Muscle layer of colon (tissue), 2 donors: ENCODE measurements around the gene STX8.

Experiments
- H3K27ac ChIP-seq: one replicate; pipeline ENCODE4 v1.7.0; 2013; ENCODE audit warnings: low read depth, mild to moderate bottlenecking, low read length, moderate library complexity
- H3K27me3 ChIP-seq, 2 donors: one replicate each; pipeline ENCODE4 v1.7.0; 2013; ENCODE audit warnings: low read length in 2 of 2, mild to moderate bottlenecking in 2 of 2; ENCODE audit not compliant: insufficient read depth in 2 of 2, control insufficient read depth in 1 of 2
- H3K36me3 ChIP-seq: one replicate; pipeline ENCODE4 v1.7.0; 2013; ENCODE audit warnings: mild to moderate bottlenecking, low read length; ENCODE audit not compliant: insufficient read depth
- H3K4me1 ChIP-seq: one replicate; pipeline ENCODE4 v1.7.0; 2013; ENCODE audit warnings: mild to moderate bottlenecking, low read length; ENCODE audit not compliant: insufficient read depth
- H3K4me3 ChIP-seq, 2 donors: one replicate each; pipeline ENCODE4 v1.7.0; 2013; ENCODE audit warnings: low read length in 2 of 2, low read depth in 1 of 2, mild to moderate bottlenecking in 1 of 2, moderate library complexity in 1 of 2
- H3K9ac ChIP-seq: one replicate; pipeline ENCODE4 v1.7.0; 2013; ENCODE audit warnings: low read length
- H3K9me3 ChIP-seq: one replicate; pipeline ENCODE4 v1.7.0; 2013; ENCODE audit warnings: mild to moderate bottlenecking, low read length
- donor health status: abdominal sarcoma.
- donor health status: Adenocarcinoma of cecum.

The STX8 gene

DNA sequence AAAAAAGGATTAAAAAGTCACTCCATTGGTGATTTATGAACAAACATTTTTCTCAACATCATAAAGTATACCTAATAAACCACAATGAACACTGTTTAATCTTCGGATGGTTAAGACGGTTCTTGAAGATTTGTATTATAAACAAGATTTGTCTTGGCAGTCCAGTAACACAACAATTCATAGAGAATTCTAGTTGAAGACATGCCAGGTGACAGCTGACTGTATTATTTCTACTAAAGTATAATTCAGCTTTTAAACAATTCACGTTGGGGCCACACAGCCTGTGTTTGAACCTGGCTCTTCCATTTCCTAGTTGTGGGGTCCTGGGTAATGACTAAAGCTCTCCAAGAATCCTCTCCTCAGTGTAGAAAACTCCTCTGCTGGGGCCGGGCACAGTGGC is 22.0 kb downstream of the STX8 start:
- Histone ChIP-seq H3K36me3 (peaks cover 3% of the 10 kb centered on the region), H3K9ac (no peak overlapping the region), H3K4me3 (no peak overlapping the region), H3K27me3 (no peaks in the 10 kb centered on the region), H3K4me1 (no peaks in the 10 kb centered on the region), H3K27ac (no peak overlapping the region), H3K9me3 (no peaks in the 10 kb centered on the region)

DNA sequence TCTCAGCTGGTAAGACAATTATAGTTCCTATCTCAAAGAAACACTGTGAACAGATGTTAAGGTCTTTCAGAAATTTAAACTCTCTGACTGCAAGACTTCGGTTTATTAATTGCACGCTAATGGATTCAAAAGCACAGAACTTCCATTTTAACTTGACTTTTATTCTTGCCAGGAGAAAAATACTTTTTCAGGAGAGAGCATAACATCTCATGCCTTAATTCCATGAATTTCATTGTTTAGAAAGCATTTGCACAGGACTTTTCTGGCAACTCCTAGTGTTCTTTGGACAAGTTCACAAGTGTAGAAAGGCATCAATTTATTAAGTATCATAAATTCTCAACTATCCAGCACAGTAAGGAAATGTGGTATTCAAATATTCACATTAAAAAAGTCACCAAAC is 22.4 kb downstream of the STX8 start:
- no peak overlapping the region for H3K4me3 ChIP-seq
- no peaks in the 10 kb centered on the region for H3K4me1 ChIP-seq
- H3K36me3 ChIP-seq: peaks cover 3% of the 10 kb centered on the region
- H3K27me3 ChIP-seq: no peaks in the 10 kb centered on the region
- H3K27ac ChIP-seq: no peak overlapping the region
- no peaks in the 10 kb centered on the region for H3K9me3 ChIP-seq
- H3K9ac ChIP-seq: no peak overlapping the region

DNA sequence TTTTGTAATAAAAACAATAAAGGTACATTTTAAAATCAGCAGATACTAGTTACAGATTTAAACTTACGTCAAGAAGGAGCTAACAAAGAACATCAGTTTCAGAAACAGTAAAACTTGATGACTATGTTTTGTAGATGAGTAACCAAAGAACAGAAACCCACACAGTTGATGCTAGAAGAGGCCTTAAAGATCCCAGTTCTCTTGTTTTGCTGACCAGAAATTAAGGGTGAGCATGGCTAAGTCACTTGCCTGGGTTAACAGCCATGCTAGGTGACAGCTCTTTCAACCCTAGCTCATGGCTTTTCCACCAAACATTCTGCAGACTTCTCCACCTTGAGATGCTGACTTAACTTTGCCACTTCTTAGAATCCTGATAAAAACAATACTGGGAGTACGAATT is 26.4 kb downstream of the STX8 start:
- H3K9ac ChIP-seq: no peak overlapping the region
- H3K27ac ChIP-seq: no peak overlapping the region
- H3K9me3 ChIP-seq: no peaks in the 10 kb centered on the region
- no peaks in the 10 kb centered on the region for H3K27me3 ChIP-seq
- H3K36me3 ChIP-seq: peaks cover 3% of the 10 kb centered on the region
- H3K4me1 ChIP-seq: no peaks in the 10 kb centered on the region
- H3K4me3 ChIP-seq: no peak overlapping the region

DNA sequence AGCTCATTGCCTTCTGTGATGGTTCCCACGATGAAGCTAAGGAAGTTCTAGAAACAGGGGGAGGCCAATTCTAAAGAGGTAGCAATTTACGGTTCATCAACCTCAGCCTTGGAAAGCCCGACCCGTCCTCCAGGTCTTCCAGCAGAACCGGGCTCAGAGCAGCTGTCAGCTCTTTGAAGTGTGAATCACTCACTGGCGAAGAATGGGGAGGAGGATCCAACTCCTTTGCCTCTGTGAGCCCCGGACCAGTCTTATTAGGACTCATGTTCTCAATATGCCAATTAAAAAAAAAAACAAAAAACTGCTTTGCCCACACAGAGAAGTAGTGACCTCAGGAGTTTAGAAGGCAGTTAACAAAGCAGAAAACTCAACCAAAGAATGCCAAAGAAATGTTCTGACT is 31.4 kb downstream of the STX8 start:
- Histone ChIP-seq H3K9ac (no peak overlapping the region), H3K9me3 (no peaks in the 10 kb centered on the region), H3K4me1 (no peaks in the 10 kb centered on the region), H3K36me3 (peaks cover 12% of the 10 kb centered on the region), H3K27me3 (no peaks in the 10 kb centered on the region), H3K27ac (no peak overlapping the region), H3K4me3 (no peak overlapping the region)

DNA sequence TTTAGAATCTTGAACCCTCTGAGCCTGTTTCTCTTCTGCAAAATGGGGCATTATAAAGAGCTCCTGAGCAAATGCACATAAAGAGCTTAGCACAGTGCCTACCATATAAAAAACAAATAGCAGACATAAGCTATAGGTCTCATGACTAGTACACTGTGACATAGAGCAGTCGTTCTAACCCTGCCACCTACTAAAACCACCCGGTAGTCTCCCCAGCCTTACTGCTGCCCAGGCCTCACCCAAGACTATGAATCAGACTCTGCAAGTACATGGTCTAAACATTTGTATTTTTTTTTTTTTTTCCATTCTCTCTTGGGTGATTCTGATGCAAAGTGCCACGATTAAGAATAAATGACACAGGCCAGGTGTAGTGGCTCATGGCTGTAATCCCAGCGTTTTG is 33.9 kb downstream of the STX8 start:
- peaks cover 12% of the 10 kb centered on the region for H3K36me3 ChIP-seq
- H3K27me3 ChIP-seq: no peaks in the 10 kb centered on the region
- H3K9me3 ChIP-seq: no peaks in the 10 kb centered on the region
- no peak overlapping the region for H3K27ac ChIP-seq
- no peak overlapping the region for H3K9ac ChIP-seq
- no peak overlapping the region for H3K4me3 ChIP-seq
- H3K4me1 ChIP-seq: no peaks in the 10 kb centered on the region

DNA sequence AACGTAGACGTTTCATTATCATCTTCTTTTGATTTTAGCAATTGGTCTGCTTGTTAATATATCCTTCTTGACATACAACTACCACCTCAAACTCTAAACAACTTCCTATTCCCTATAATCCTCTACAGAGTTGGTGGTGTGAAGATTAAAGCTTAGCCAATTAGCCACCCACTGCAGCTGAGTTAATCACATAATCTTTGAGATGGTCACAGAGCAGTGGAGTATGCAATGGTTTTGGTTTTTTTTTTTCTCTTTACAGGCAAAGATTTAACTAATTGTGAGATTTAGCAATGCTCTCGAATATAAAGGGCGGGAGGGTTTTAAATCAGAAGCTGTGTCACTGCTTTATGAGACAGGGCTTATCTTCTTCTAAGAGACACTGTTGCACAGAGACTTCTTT is 37.0 kb downstream of the STX8 start:
- Histone ChIP-seq H3K27me3 (no peaks in the 10 kb centered on the region), H3K27ac (no peak overlapping the region), H3K9me3 (no peaks in the 10 kb centered on the region), H3K4me1 (no peaks in the 10 kb centered on the region), H3K9ac (no peak overlapping the region), H3K4me3 (no peak overlapping the region), H3K36me3 (peaks cover 9% of the 10 kb centered on the region)

DNA sequence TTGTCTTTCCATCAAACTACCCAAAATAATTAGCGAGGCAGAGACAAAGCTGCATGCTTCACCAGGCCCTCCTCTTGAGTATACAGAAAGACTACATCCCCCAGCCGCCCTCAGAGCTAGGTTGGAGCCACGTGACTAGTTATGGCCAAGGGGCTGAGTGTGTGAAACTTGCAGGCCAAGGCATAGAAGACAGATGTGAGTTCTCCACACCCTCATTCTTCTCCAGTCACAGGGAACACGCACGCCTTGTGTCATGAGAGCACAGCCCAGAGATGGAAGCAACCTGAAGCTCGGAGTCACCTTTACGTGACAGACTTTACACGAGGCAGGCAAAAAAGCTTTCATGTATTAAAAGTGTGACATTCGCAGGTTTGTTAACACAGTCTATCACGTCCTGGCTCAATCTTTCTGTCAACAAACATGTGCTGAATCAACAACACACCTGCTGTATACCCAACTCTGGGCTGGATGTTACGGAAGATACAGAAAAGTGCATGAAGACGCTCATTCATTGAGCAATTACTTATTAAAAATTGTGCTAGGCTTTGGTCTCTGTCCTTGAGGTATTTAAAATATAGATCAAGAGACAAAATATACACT is 38.3 kb downstream of the STX8 start:
- H3K27me3 ChIP-seq: no peaks in the 10 kb centered on the region
- no peaks in the 10 kb centered on the region for H3K9me3 ChIP-seq
- no peaks in the 10 kb centered on the region for H3K4me1 ChIP-seq
- H3K36me3 ChIP-seq: peaks cover 9% of the 10 kb centered on the region
- no peak overlapping the region for H3K9ac ChIP-seq
- H3K27ac ChIP-seq: no peak overlapping the region
- H3K4me3 ChIP-seq: no peak overlapping the region

DNA sequence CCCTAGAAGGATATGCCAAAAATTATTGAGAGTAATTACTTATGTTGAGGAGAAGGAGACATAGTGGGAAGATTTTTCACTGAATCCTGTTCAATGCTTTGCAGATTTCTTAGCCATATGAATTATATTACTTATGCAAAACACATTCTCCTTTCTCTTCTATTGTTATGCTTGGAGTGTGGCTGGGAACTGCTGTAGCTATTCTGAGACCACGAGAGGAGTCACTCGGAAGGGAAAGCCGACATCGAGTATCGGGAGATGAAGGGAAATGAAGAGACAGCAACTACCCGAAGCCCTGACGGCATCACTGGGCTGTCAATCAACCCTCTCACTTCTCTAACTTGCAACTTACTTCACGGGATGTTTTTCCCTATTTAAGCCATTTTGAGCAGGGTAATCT is 39.6 kb downstream of the STX8 start:
- Histone ChIP-seq H3K36me3 (peaks cover 9% of the 10 kb centered on the region), H3K9ac (no peak overlapping the region), H3K4me1 (no peaks in the 10 kb centered on the region), H3K9me3 (no peaks in the 10 kb centered on the region), H3K4me3 (no peak overlapping the region), H3K27ac (no peak overlapping the region), H3K27me3 (no peaks in the 10 kb centered on the region)

DNA sequence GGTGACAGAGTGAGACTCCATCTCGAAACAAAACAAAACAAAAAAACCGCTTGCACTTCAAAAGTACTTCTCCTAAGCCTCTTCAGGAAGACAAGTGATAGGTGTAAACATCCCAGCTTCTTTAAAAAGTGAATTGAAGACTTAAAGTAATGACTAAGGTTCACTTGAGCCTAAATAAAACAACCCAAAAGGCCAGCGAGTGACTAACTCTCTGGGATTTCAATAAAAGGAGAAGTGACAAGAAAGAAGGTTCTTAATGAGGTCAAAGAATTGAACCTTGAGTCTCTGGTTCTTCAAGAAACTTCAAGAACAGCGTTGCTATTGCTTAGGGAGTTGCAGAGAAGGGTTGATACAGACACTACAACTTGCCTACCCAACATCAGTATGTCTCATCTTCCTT is 42.2 kb downstream of the STX8 start:
- Histone ChIP-seq H3K4me1 (no peaks in the 10 kb centered on the region), H3K9ac (no peak overlapping the region), H3K27me3 (no peaks in the 10 kb centered on the region), H3K4me3 (no peak overlapping the region), H3K27ac (no peak overlapping the region), H3K36me3 (no peaks in the 10 kb centered on the region), H3K9me3 (no peaks in the 10 kb centered on the region)

DNA sequence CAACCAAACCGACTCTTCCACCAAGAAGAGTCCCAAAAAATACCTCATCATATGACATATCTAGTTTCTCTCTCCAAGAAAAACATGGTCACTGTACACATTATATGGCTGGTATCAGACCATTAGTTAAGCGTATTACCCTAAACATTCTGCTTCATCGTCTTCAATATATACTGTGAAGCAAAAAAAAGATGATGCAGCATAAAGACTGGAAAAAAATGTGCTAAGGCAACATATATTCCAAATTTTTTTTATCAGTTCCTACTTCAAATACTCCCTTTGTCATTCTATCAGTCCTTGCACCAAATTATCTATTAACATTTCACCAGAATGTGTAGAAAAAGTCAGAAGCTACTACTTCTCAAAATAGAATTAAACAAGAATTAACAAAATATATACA is 42.9 kb downstream of the STX8 start:
- Histone ChIP-seq H3K4me1 (no peaks in the 10 kb centered on the region), H3K9ac (no peak overlapping the region), H3K9me3 (no peaks in the 10 kb centered on the region), H3K4me3 (no peak overlapping the region), H3K27me3 (no peaks in the 10 kb centered on the region), H3K27ac (no peak overlapping the region), H3K36me3 (no peaks in the 10 kb centered on the region)

DNA sequence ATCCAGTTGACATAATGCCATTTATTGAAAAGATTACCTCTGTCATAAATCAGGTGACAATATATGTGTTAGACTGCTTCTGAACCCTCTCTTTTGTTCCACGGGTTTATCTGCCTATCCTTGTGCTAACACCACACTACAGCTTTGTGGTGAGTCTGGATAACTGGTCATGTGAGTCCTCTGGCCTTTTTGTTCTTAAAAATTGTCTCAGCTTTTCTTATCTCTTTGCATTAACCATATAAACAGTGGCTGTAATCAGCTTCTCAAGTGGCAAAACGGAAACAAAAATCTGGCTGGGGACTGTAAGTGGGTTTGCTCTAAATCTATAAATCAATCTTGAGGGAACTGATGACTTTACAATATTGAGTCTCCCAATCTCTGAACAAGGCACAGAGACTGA is 44.6 kb downstream of the STX8 start:
- H3K4me1 ChIP-seq: no peaks in the 10 kb centered on the region
- no peak overlapping the region for H3K27ac ChIP-seq
- H3K9me3 ChIP-seq: no peaks in the 10 kb centered on the region
- no peaks in the 10 kb centered on the region for H3K36me3 ChIP-seq
- H3K4me3 ChIP-seq: no peak overlapping the region
- no peak overlapping the region for H3K9ac ChIP-seq
- no peaks in the 10 kb centered on the region for H3K27me3 ChIP-seq

DNA sequence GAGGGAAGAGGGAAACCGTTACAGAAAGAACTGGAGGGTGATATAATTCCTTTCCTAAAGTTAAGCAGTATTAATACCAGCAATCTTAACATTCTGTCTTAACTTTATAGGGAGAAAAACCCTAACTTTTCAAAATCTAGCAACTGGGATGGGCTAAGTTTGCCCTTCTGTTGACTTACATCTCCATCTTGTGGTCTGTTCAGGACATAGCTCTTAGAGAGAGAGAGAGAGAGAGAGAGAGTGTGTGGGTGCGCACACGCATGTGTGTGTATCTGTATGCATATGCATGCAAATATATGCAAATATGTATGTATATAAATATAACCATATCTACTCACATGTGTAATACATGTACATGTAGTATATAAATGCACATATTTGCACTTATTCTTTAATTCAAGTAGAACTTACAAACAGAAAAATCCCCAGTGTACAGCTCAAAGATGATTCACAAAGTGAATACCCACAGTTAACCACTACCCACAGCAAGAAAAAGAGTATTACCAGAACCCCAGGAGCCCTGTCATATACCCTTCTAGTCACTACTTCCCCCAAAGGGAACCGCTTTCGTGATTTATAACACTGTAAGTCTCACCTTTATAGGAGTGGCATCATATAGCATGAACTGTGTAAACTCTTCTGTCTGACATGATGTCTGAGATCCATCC is 46.5 kb downstream of the STX8 start:
- no peak overlapping the region for H3K4me3 ChIP-seq
- no peaks in the 10 kb centered on the region for H3K27me3 ChIP-seq
- H3K9ac ChIP-seq: no peak overlapping the region
- no peaks in the 10 kb centered on the region for H3K4me1 ChIP-seq
- H3K36me3 ChIP-seq: no peaks in the 10 kb centered on the region
- H3K9me3 ChIP-seq: no peaks in the 10 kb centered on the region
- no peak overlapping the region for H3K27ac ChIP-seq
